ENCODE measurements around the gene CALCOCO2. TPM values are rescaled to one million over a fixed set of nuclear protein-coding genes. Genes with fewer than 3 reads are reported as not detected.

The CALCOCO2 gene
- total and polyA plus RNA-seq, 2 of the 13 experiments (the other 11 are each of a cell fraction or from before 2014, with no cell fraction given) = 72.9 to 111 TPM

DNA sequence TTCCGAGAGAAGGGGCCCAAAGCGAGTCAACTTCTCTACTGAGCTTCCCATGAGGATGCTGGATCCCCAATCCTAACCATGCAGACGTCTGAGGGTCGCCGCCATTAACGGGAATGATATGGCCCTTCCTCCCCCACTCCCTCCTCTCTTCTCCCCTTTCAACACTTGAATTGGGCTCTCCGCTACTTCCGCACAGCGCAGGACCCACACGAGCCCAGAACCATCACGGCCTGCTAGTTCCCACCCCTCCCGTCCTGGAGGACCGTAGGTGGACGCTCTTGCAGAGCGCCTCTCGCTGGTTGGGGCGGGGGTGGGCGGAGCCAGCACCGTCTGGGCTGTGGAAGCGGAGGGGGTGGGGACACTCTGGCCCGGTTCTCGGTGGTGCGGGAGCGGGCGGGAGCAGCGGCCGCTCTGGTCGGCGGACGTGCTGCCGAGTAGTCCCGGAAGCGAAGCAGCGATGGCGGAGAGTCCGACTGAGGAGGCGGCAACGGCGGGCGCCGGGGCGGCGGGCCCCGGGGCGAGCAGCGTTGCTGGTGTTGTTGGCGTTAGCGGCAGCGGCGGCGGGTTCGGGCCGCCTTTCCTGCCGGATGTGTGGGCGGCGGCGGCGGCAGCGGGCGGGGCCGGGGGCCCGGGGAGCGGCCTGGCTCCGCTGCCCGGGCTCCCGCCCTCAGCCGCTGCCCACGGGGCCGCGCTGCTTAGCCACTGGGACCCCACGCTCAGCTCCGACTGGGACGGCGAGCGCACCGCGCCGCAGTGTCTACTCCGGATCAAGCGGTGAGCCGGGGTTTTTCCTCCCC lies 77.4 kb downstream of the CALCOCO2 start, which contains the start of gene UBE2Z (continued):
- TF ChIP-seq, protein P1, sequence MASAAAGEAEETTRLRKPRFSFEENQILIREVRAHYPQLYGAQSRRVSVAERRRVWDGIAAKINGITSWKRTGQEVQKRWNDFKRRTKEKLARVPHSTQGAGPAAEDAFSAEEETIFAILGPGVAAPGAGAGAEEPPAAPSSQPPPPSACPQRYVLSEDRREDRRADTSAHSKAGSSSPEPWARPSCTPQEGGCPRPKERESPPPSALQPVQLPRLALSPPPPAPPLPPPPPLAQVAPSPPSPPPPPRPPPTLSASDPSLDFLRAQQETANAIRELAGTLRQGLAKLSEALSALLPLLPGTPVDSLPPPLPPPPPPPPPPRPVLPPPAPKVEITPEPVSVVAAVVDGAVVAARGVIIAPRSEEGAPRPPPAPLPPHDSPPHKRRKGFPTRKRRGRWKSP (CRISPR knock-in tag; IDR thresholded peaks at IDR 0.05) = peak; percentile 67; the same call in 1 of the 2 replicates
- TF ChIP-seq CAMTA2 (CRISPR knock-in tag; IDR thresholded peaks at IDR 0.05; ENCODE audit: borderline replicate concordance) (peak; percentile 86), NFATC3 (CRISPR knock-in tag; IDR thresholded peaks at IDR 0.05) (0 out of 2 replicates have a peak, but pooled peaks have one; percentile 44), KDM1A (CRISPR knock-in tag; IDR thresholded peaks at IDR 0.05) (peak; percentile 71), ZBTB10 (CRISPR knock-in tag; IDR thresholded peaks at IDR 0.05; ENCODE audit: borderline replicate concordance) (peak; percentile 65; the same call in 1 of the 2 replicates), BRD4 (CRISPR knock-in tag; IDR thresholded peaks at IDR 0.05) (peak; percentile 95), ZBTB2 (CRISPR knock-in tag; IDR thresholded peaks at IDR 0.05; ENCODE audit: low read depth) (peak; percentile 96), NCOA2 (CRISPR knock-in tag; IDR thresholded peaks at IDR 0.05) (peak; percentile 63), FOXP4 (CRISPR knock-in tag; IDR thresholded peaks at IDR 0.05) (peak; percentile 73), ZNF124 (CRISPR knock-in tag; IDR thresholded peaks at IDR 0.05) (peak; percentile 83; the same call in 1 of the 2 replicates), MTA1 (CRISPR knock-in tag; IDR thresholded peaks at IDR 0.05; ENCODE audit: borderline replicate concordance) (peak; percentile 88; the same call in 1 of the 2 replicates), ZNF275 (CRISPR knock-in tag; IDR thresholded peaks at IDR 0.05; ENCODE audit: borderline replicate concordance) (peak; percentile 91; the same call in 1 of the 2 replicates), KLF11 (CRISPR knock-in tag; IDR thresholded peaks at IDR 0.05) (peak; percentile 85), ZNF225 (CRISPR knock-in tag; IDR thresholded peaks at IDR 0.05) (peak; percentile 97)
- TF ChIP-seq, protein P2, sequence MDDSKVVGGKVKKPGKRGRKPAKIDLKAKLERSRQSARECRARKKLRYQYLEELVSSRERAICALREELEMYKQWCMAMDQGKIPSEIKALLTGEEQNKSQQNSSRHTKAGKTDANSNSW (CRISPR knock-in tag; IDR thresholded peaks at IDR 0.05; ENCODE audit: borderline replicate concordance) = peak; percentile 90; the same call in 1 of the 2 replicates
- TF ChIP-seq, protein P3, sequence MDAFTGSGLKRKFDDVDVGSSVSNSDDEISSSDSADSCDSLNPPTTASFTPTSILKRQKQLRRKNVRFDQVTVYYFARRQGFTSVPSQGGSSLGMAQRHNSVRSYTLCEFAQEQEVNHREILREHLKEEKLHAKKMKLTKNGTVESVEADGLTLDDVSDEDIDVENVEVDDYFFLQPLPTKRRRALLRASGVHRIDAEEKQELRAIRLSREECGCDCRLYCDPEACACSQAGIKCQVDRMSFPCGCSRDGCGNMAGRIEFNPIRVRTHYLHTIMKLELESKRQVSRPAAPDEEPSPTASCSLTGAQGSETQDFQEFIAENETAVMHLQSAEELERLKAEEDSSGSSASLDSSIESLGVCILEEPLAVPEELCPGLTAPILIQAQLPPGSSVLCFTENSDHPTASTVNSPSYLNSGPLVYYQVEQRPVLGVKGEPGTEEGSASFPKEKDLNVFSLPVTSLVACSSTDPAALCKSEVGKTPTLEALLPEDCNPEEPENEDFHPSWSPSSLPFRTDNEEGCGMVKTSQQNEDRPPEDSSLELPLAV (CRISPR knock-in tag; conservative IDR thresholded peaks at IDR 0.05; ENCODE audit: low read depth) = no peak
- TF ChIP-seq, protein P4, sequence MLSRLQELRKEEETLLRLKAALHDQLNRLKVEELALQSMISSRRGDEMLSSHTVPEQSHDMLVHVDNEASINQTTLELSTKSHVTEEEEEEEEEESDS (CRISPR knock-in tag; IDR thresholded peaks at IDR 0.05; ENCODE audit: borderline replicate concordance) = no peak
